Cardiac fibroblast (primary cell): ENCODE data around the gene CDK14.

ENCODE experiments used
- DNase-seq, 2 donors: peaks; one replicate each; pipeline versions ENCODE4 v3.0.0 to v3.0.0-alpha.2; 2010; ENCODE audit warnings: low read depth in 2 of 2
- H3K4me3 ChIP-seq, 2 donors: replicated peaks in 1 of 2; 1 replicate in 1 of 2; 2 replicates in 1 of 2; pipeline ENCODE4 v1.5.1; 2011; ENCODE audit warnings: low read depth in 2 of 2, low read length in 2 of 2, mild to moderate bottlenecking in 2 of 2, moderate library complexity in 1 of 2
- CTCF ChIP-seq: IDR thresholded peaks from one replicate; pipeline ENCODE4 v1.5.1; 2011; ENCODE audit warnings: low read depth, mild to moderate bottlenecking, low read length, inconsistent platforms

CDK14 gene

GRCh38 chr7:91034459-91035368 is 438.6 kb downstream of the CDK14 start:
- TF ChIP-seq CTCF, result peak; percentile 65
- DNase-seq, result peak; percentile 72 to 73
- no peak overlapping the region for H3K4me3 ChIP-seq

- DNase-seq, result no peak
- no peak overlapping the region for H3K4me3 ChIP-seq
- no peak for TF ChIP-seq CTCF
Observed at GRCh38 chr7:91039033-91039432, 442.9 kb downstream of the CDK14 start.

GRCh38 chr7:91041141-91041540 is 445.0 kb downstream of the CDK14 start:
- no peak overlapping the region for H3K4me3 ChIP-seq
- DNase-seq, result no peak
- TF ChIP-seq CTCF, result no peak

GRCh38 chr7:91041901-91042484 is 445.9 kb downstream of the CDK14 start:
- no peak overlapping the region for H3K4me3 ChIP-seq
- no peak for TF ChIP-seq CTCF
- peak in 1 of 2 donors; percentile 27 for DNase-seq

- H3K4me3 ChIP-seq, result no peak overlapping the region
- no peak for TF ChIP-seq CTCF
- no peak for DNase-seq
Observed at GRCh38 chr7:91043186-91043585, 447.1 kb downstream of the CDK14 start.

GRCh38 chr7:91043924-91044645 is 448.0 kb downstream of the CDK14 start:
- DNase-seq, result no peak
- H3K4me3 ChIP-seq, result no peak overlapping the region
- TF ChIP-seq CTCF, result no peak
